ENCODE data around the gene ABHD17C. TPM values are rescaled to one million over a fixed set of nuclear protein-coding genes. Genes with fewer than 3 reads are reported as not detected.

The ABHD17C gene
- total and polyA plus RNA-seq, 2 of the 8 experiments (the other 6 are each of a cell fraction or from before 2014, with no cell fraction given): 20.2 to 29.8 TPM

DNA sequence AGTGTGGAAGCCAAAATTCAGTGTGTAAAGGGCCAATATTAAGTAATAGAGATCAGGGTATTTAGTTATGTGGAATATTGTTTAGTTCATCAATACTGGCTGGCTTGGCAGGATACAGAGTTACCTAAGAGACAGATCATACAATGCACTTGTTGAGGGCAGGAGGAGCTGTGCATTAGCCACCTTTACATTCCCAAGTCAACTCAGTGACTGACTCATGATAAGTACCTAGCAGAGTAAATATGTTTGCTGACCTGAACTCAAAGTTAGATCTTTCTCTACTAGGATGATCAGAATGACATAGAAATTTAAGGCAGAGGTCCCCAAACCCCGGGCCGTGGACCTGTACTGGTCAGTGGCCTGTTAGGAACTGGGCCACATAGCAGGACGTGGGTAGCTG, 3.5 kb upstream of the ABHD17C start (continued):
- TF ChIP-seq, protein P1, sequence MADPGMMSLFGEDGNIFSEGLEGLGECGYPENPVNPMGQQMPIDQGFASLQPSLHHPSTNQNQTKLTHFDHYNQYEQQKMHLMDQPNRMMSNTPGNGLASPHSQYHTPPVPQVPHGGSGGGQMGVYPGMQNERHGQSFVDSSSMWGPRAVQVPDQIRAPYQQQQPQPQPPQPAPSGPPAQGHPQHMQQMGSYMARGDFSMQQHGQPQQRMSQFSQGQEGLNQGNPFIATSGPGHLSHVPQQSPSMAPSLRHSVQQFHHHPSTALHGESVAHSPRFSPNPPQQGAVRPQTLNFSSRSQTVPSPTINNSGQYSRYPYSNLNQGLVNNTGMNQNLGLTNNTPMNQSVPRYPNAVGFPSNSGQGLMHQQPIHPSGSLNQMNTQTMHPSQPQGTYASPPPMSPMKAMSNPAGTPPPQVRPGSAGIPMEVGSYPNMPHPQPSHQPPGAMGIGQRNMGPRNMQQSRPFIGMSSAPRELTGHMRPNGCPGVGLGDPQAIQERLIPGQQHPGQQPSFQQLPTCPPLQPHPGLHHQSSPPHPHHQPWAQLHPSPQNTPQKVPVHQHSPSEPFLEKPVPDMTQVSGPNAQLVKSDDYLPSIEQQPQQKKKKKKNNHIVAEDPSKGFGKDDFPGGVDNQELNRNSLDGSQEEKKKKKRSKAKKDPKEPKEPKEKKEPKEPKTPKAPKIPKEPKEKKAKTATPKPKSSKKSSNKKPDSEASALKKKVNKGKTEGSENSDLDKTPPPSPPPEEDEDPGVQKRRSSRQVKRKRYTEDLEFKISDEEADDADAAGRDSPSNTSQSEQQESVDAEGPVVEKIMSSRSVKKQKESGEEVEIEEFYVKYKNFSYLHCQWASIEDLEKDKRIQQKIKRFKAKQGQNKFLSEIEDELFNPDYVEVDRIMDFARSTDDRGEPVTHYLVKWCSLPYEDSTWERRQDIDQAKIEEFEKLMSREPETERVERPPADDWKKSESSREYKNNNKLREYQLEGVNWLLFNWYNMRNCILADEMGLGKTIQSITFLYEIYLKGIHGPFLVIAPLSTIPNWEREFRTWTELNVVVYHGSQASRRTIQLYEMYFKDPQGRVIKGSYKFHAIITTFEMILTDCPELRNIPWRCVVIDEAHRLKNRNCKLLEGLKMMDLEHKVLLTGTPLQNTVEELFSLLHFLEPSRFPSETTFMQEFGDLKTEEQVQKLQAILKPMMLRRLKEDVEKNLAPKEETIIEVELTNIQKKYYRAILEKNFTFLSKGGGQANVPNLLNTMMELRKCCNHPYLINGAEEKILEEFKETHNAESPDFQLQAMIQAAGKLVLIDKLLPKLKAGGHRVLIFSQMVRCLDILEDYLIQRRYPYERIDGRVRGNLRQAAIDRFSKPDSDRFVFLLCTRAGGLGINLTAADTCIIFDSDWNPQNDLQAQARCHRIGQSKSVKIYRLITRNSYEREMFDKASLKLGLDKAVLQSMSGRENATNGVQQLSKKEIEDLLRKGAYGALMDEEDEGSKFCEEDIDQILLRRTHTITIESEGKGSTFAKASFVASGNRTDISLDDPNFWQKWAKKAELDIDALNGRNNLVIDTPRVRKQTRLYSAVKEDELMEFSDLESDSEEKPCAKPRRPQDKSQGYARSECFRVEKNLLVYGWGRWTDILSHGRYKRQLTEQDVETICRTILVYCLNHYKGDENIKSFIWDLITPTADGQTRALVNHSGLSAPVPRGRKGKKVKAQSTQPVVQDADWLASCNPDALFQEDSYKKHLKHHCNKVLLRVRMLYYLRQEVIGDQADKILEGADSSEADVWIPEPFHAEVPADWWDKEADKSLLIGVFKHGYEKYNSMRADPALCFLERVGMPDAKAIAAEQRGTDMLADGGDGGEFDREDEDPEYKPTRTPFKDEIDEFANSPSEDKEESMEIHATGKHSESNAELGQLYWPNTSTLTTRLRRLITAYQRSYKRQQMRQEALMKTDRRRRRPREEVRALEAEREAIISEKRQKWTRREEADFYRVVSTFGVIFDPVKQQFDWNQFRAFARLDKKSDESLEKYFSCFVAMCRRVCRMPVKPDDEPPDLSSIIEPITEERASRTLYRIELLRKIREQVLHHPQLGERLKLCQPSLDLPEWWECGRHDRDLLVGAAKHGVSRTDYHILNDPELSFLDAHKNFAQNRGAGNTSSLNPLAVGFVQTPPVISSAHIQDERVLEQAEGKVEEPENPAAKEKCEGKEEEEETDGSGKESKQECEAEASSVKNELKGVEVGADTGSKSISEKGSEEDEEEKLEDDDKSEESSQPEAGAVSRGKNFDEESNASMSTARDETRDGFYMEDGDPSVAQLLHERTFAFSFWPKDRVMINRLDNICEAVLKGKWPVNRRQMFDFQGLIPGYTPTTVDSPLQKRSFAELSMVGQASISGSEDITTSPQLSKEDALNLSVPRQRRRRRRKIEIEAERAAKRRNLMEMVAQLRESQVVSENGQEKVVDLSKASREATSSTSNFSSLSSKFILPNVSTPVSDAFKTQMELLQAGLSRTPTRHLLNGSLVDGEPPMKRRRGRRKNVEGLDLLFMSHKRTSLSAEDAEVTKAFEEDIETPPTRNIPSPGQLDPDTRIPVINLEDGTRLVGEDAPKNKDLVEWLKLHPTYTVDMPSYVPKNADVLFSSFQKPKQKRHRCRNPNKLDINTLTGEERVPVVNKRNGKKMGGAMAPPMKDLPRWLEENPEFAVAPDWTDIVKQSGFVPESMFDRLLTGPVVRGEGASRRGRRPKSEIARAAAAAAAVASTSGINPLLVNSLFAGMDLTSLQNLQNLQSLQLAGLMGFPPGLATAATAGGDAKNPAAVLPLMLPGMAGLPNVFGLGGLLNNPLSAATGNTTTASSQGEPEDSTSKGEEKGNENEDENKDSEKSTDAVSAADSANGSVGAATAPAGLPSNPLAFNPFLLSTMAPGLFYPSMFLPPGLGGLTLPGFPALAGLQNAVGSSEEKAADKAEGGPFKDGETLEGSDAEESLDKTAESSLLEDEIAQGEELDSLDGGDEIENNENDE (IDR thresholded peaks at IDR 0.05; ENCODE audit: insufficient replicate concordance, low read length): no peak
- TF ChIP-seq, protein P2, sequence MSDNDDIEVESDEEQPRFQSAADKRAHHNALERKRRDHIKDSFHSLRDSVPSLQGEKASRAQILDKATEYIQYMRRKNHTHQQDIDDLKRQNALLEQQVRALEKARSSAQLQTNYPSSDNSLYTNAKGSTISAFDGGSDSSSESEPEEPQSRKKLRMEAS (IDR thresholded peaks at IDR 0.05): no peak
- TF ChIP-seq PHF8 (conservative IDR thresholded peaks at IDR 0.05; ENCODE audit: low read depth, low read length) (no peak), JUND (IDR thresholded peaks at IDR 0.05; ENCODE audit: low read length) (no peak), CREB1 (IDR thresholded peaks at IDR 0.05) (no peak)
- TF ChIP-seq, protein P3, sequence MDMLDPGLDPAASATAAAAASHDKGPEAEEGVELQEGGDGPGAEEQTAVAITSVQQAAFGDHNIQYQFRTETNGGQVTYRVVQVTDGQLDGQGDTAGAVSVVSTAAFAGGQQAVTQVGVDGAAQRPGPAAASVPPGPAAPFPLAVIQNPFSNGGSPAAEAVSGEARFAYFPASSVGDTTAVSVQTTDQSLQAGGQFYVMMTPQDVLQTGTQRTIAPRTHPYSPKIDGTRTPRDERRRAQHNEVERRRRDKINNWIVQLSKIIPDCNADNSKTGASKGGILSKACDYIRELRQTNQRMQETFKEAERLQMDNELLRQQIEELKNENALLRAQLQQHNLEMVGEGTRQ (IDR thresholded peaks at IDR 0.05; ENCODE audit: low read length): no peak
- TF ChIP-seq, protein P4, sequence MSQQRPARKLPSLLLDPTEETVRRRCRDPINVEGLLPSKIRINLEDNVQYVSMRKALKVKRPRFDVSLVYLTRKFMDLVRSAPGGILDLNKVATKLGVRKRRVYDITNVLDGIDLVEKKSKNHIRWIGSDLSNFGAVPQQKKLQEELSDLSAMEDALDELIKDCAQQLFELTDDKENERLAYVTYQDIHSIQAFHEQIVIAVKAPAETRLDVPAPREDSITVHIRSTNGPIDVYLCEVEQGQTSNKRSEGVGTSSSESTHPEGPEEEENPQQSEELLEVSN (IDR thresholded peaks at IDR 0.05): no peak

Measured in H1 (cell line).